Calu3 (cell line): Measurements from ENCODE around the gene GRK1. TPM values are rescaled to one million over a fixed set of nuclear protein-coding genes. Genes with fewer than 3 reads are reported as not detected.

ENCODE experiments used
- BruUV-seq: library from RNA; stranded (reverse); fragments of 400-500 nt; replicated peaks from 2 replicates; lab custom pipeline; 2021; lab: Mats Ljungman, UMichigan
- CTCF ChIA-PET: fragments of 300-600 bp; sonication (Branson Sonifier 250); formaldehyde crosslinking; loops from one replicate; lab custom pipeline; 2022; ENCODE audit warnings: antibody characterized with exemption; lab: Charles Lee
- DNase-seq: peaks from one replicate; pipeline ENCODE4 v3.0.0; 2022
- H3K27ac Mint-ChIP-seq: one replicate; pipeline ENCODE4 v1.8.0; 2022; ENCODE audit warnings: mixed read lengths; ENCODE audit not compliant: unreplicated experiment
- H3K27me3 Mint-ChIP-seq: one replicate; pipeline ENCODE4 v1.8.0; 2022; ENCODE audit warnings: mixed read lengths; ENCODE audit not compliant: unreplicated experiment
- H3K36me3 Mint-ChIP-seq: one replicate; pipeline ENCODE4 v1.8.0; 2022; ENCODE audit warnings: mild to moderate bottlenecking, moderate library complexity, mixed read lengths; ENCODE audit not compliant: insufficient read depth, unreplicated experiment
- H3K4me1 Mint-ChIP-seq: one replicate; pipeline ENCODE4 v1.8.0; 2022; ENCODE audit warnings: mild to moderate bottlenecking, low read depth, mixed read lengths; ENCODE audit not compliant: unreplicated experiment
- H3K4me3 Mint-ChIP-seq: one replicate; pipeline ENCODE4 v1.8.0; 2022; ENCODE audit warnings: mild to moderate bottlenecking, low read depth, moderate library complexity, mixed read lengths; ENCODE audit not compliant: unreplicated experiment
- H3K9me3 Mint-ChIP-seq: one replicate; pipeline ENCODE4 v1.8.0; 2022; ENCODE audit warnings: low read depth, mixed read lengths; ENCODE audit not compliant: unreplicated experiment
- intact Hi-C: fragments of 100-400 bp; cut with micrococcal nuclease; formaldehyde crosslinking; loops from one replicate; pipeline ENCODE4 v1.10.0; 2022; ENCODE audit not compliant: unreplicated experiment
- total RNA-seq: library from RNA; stranded (reverse); gene quantifications from 2 replicates; pipeline ENCODE4 v1.2.3, GENCODE V29; 2022
- TF ChIP-seq, protein P1 (sequence below): fragments of 200-600 bp; IDR thresholded peaks from one replicate; pipeline ENCODE4 v1.8.0; 2022; ENCODE audit warnings: antibody characterized with exemption; ENCODE audit not compliant: unreplicated experiment

The GRK1 gene
- total RNA-seq, 1 experiment from 2014 or later: not detected

DNA sequence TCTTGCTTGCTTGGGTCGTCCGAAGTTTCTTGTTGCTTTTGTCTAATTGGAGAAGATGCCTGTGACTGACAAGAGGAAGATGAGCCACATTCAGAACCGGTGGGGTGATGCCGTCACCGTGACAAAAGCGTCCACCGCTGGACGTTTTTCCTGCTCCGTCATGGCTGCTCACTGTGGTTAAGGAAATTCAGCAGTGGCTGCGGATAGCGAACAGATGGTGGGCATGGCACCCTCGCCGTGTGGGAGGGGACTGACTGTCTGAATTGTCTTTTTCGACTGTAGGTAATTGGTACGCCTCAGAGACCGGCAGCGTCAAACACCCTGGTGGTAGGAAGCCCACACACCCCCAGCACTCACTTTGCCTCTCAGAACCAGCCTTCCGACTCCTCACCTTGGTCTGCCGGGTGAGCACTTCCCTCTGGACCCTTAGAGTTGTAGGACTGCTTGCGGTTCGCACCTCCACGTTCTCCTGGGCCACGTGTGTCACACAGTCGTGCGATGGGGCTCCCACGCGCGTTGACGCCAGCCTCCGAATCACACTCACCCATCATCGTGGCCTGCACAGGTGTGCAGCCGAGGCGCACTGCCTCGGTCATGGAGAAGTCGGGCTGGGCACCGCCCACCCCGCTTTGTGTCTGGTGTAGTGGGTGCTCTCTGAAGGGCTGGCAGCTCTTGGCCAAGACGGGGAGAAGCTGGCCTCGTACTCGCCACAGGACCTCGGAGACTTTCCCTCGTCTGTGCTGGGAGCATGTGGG lies 35.5 kb upstream of the GRK1 start:
- Mint-ChIP-seq H3K27ac (no peak overlapping the region), H3K27me3 (no peaks in the 10 kb centered on the region), H3K36me3 (peaks cover 4% of the 10 kb centered on the region), H3K4me1 (no peaks in the 10 kb centered on the region), H3K4me3 (no peak overlapping the region), H3K9me3 (no peaks in the 10 kb centered on the region)
- BruUV-seq: no TSS peak
- CTCF ChIA-PET: no interaction called here
- no peak for DNase-seq
- TF ChIP-seq, protein P1, sequence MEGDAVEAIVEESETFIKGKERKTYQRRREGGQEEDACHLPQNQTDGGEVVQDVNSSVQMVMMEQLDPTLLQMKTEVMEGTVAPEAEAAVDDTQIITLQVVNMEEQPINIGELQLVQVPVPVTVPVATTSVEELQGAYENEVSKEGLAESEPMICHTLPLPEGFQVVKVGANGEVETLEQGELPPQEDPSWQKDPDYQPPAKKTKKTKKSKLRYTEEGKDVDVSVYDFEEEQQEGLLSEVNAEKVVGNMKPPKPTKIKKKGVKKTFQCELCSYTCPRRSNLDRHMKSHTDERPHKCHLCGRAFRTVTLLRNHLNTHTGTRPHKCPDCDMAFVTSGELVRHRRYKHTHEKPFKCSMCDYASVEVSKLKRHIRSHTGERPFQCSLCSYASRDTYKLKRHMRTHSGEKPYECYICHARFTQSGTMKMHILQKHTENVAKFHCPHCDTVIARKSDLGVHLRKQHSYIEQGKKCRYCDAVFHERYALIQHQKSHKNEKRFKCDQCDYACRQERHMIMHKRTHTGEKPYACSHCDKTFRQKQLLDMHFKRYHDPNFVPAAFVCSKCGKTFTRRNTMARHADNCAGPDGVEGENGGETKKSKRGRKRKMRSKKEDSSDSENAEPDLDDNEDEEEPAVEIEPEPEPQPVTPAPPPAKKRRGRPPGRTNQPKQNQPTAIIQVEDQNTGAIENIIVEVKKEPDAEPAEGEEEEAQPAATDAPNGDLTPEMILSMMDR: no peak
- intact Hi-C loops: no loop called here

DNA sequence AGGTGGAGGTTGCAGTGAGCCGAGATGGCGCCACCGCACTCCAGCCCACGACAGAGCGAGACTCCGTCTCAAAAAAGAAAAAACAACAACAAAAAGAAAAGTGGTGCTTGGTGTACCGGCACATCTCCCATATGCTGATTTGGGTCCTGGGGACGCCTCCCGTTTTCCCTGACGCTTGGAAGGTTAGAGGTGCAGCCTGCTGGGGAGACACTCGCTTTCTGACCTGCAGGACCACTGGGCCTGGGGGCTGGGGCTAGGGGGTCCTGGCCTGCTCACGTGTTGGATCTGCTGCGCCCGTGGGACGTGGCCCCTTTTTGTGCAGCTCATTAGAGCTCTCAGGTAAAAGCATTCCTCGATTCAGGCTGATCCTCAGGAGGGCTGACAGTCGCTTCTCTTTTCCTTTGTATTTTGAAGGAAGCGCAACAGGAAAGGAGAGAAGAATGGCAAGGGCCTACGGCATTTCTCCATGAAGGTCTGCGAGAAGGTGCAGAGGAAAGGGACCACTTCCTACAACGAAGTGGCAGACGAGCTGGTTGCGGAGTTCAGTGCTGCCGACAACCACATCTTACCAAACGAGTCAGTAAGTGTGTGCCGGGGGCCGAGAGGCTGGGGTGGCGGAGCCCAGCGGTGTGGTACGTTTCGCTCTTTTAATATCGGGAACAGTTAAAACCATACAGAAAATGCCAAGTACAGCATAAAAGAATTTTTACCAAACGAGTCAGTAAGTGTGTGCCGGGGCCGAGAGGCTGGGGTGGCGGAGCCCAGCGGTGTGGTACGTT lies 34.1 kb upstream of the GRK1 start:
- TF ChIP-seq, protein P1: no peak
- no TSS peak for BruUV-seq
- Mint-ChIP-seq H3K27ac (no peak overlapping the region), H3K4me3 (no peak overlapping the region), H3K36me3 (peaks cover 9% of the 10 kb centered on the region), H3K27me3 (no peaks in the 10 kb centered on the region), H3K4me1 (no peaks in the 10 kb centered on the region), H3K9me3 (no peaks in the 10 kb centered on the region)
- intact Hi-C loops: no loop called here
- no peak for DNase-seq
- CTCF ChIA-PET: no interaction called here

- H3K27me3 Mint-ChIP-seq: no peaks in the 10 kb centered on the region
These were observed 33.5 kb upstream of the GRK1 start for GRCh38 chr13:113633485-113633873.

GRCh38 chr13:113634279-113635047 lies 32.6 kb upstream of the GRK1 start:
- BruUV-seq: no TSS peak
- Mint-ChIP-seq H3K27me3 (no peaks in the 10 kb centered on the region), H3K27ac (no peak overlapping the region), H3K36me3 (peaks cover 7% of the 10 kb centered on the region), H3K9me3 (no peaks in the 10 kb centered on the region), H3K4me3 (no peak overlapping the region), H3K4me1 (no peaks in the 10 kb centered on the region)
- TF ChIP-seq, protein P1: no peak
- CTCF ChIA-PET: no interaction called here
- intact Hi-C loops: no loop called here
- no peak for DNase-seq

More at GRCh38 chr13:113633485-113633873, 33.5 kb upstream of the GRK1 start:
- H3K27ac Mint-ChIP-seq: no peak overlapping the region
- intact Hi-C loops: no loop called here
- H3K36me3 Mint-ChIP-seq: peaks cover 10% of the 10 kb centered on the region
- H3K9me3 Mint-ChIP-seq: no peaks in the 10 kb centered on the region
- H3K4me3 Mint-ChIP-seq: no peak overlapping the region
- BruUV-seq: no TSS peak
- CTCF ChIA-PET: no interaction called here
- H3K4me1 Mint-ChIP-seq: no peaks in the 10 kb centered on the region
- TF ChIP-seq, protein P1: no peak
- DNase-seq: no peak
